Omental fat pad (tissue), 4 donors: ENCODE results near the gene SIRPB1. TPM values are rescaled to one million over a fixed set of nuclear protein-coding genes. Genes with fewer than 3 reads are reported as not detected.

Experiments
- ATAC-seq: fragments of 150-250 bp; one replicate; pipeline ENCODE4 v1.9.1; 2016; ENCODE audit warnings: mild to moderate bottlenecking, moderate library complexity; ENCODE audit not compliant: low FRiP score
- DNase-seq: peaks from one replicate; pipeline ENCODE4 v3.0.0-alpha.2; 2019; ENCODE audit warnings: low spot score
- total RNA-seq, 4 donors: library from RNA; depleted of rRNA; stranded (reverse); fragments of >200 nt; gene quantifications; one replicate each; pipeline ENCODE4 v1.1.0, GENCODE V29; 2016
- TF ChIP-seq, protein P1 (sequence below), 3 donors: fragments of 450-650 bp; IDR thresholded peaks; one replicate each; pipeline ENCODE4 v1.5.1; 2016 to 2017; ENCODE audit warnings: antibody characterized with exemption in 3 of 3, mild to moderate bottlenecking in 3 of 3, moderate library complexity in 2 of 3

SIRPB1 gene
- total RNA-seq, 4 donors from 2014 or later = 5.1 to 10.5 (median 8.7) TPM

DNA sequence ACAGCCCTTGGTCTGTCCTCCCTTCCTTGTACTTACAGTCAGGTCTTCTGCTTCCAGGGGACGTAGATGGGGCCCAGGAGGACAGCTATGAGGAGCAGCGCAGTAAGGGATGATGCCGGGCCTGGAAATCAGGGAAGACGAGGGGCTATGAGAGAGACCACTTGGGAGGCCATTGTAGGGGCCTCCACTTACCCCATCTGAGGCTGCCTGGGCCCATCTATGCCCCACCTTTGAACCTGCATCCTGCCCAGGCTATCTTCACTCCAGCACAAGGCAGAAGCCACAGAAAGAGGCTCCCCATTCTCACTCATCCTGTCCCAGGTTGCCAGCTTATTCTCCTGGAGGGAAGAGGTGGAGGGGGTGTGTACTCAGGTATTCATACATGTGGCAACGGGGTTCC, 10.4 kb upstream of the SIRPB1 start:
- TF ChIP-seq, protein P1, sequence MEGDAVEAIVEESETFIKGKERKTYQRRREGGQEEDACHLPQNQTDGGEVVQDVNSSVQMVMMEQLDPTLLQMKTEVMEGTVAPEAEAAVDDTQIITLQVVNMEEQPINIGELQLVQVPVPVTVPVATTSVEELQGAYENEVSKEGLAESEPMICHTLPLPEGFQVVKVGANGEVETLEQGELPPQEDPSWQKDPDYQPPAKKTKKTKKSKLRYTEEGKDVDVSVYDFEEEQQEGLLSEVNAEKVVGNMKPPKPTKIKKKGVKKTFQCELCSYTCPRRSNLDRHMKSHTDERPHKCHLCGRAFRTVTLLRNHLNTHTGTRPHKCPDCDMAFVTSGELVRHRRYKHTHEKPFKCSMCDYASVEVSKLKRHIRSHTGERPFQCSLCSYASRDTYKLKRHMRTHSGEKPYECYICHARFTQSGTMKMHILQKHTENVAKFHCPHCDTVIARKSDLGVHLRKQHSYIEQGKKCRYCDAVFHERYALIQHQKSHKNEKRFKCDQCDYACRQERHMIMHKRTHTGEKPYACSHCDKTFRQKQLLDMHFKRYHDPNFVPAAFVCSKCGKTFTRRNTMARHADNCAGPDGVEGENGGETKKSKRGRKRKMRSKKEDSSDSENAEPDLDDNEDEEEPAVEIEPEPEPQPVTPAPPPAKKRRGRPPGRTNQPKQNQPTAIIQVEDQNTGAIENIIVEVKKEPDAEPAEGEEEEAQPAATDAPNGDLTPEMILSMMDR (IDR thresholded peaks at IDR 0.05) = no peak
- ATAC-seq (no peak), DNase-seq (no peak)

- TF ChIP-seq, protein P1 (IDR thresholded peaks at IDR 0.05) = no peak
- ATAC-seq (no peak), DNase-seq (no peak)
Measured at GRCh38 chr20:1629321-1629720, 9.5 kb upstream of the SIRPB1 start.

- ATAC-seq (no peak), DNase-seq (no peak)
- TF ChIP-seq, protein P1 (IDR thresholded peaks at IDR 0.05) = no peak
Measured at GRCh38 chr20:1628621-1629020, 8.8 kb upstream of the SIRPB1 start.

DNA sequence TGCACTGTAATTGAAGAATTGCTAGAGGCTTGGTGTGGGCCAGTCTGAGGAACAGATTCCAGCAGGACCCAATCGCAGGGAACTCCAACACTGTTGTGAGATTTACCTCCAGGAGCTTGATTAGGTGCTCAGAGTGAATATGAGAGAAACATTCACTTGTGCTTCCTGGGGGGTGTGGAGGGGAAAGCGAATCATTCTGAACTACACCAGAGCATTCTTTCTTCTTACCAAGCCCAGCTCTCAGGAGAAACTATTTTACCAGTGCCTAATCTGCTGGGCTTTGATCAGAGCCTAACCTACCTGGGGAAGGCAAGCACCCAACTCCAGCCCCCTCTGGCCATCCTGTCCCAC, 7.4 kb upstream of the SIRPB1 start:
- TF ChIP-seq, protein P1 (IDR thresholded peaks at IDR 0.05) = no peak
- no peak for ATAC-seq
- no peak for DNase-seq

DNA sequence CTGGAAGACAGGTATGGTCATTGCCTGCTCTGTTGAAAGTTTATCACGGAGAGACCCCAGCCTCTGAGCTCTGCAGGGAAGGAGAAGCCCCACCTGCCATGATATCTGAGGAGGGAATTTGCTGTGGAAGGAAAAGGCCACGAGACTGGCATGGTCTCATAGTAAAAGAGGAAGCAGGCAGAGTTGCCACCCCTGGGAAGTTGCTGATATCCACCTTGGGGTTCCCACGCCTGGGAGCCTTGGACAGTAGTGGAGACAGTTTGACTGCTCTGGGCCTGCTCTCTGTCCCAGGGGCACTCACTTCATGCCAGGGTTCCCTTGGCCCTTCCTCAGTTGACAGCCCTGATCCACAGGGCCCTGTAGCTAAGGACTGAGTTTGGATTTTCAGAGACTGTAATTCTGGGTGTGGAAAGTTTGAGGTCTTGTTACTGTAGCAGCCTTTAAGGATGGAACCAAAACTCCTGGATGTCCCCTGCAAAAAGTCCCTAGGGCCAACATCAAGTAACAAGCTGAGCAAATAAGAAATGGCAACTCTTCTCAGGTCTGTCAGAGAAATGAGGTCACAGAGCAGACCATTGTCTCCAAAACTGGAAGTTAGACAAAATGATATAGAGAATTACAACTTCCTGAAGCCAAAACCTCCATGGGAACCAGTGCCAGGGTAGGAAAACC, 6.9 kb upstream of the SIRPB1 start:
- DNase-seq (no peak), ATAC-seq (no peak)
- TF ChIP-seq, protein P1 (IDR thresholded peaks at IDR 0.05) = no peak

GRCh38 chr20:1625083-1625690, 5.4 kb upstream of the SIRPB1 start:
- no peak for ATAC-seq
- TF ChIP-seq, protein P1 (IDR thresholded peaks at IDR 0.05) = no peak
- DNase-seq = no peak
